ENCODE measurements around the gene CENPO. TPM values are rescaled to one million over a fixed set of nuclear protein-coding genes. Genes with fewer than 3 reads are reported as not detected.

The CENPO gene
- total RNA-seq, 2 experiments from 2014 or later = 3.4 to 3.5 TPM

DNA sequence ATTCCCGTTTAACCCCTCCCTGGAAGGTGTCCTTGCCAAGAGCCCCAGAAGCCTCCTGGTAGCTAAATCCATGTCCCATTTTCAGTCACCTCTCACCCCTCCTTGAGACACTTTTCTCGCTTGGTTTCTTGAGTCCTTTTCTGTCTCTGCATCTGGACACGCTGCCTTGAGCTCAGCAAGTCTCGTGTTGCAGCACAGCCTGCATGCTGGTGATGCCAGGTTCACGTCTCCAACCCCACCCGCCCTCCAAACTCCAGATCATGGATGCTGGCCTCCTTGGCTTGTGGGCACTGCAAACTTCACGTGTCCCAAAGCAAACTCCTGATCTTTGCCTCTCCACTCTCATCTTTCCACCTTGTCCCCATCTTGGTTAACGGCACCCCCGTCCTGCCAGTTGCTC lies 39.3 kb downstream of the CENPO start:
- Mint-ChIP-seq H3K27me3 (no peaks in the 10 kb centered on the region), H3K4me3 (no peak overlapping the region), H3K36me3 (ENCODE audit: low read depth) (peaks cover 21% of the 10 kb centered on the region), H3K9me3 (no peaks in the 10 kb centered on the region), H3K4me1 (ENCODE audit: low read depth) (peaks cover 4% of the 10 kb centered on the region), H3K27ac (no peak overlapping the region)
- Histone ChIP-seq H3K27ac (ENCODE audit: low read depth in 1 of 2, low read length in 2 of 2) (no peak overlapping the region), H3K9me3 (ENCODE audit: control insufficient read depth in 1 of 2, insufficient read depth in 1 of 2, low read length in 2 of 2) (no peaks in the 10 kb centered on the region), H3K4me3 (ENCODE audit: low read length) (no peak overlapping the region), H3K27me3 (ENCODE audit: control insufficient read depth in 1 of 2, insufficient read depth in 2 of 2, low read length in 2 of 2) (no peaks in the 10 kb centered on the region), H3K4me1 (ENCODE audit: insufficient read depth, low read length) (peaks cover 4% of the 10 kb centered on the region), H3K36me3 (ENCODE audit: insufficient read depth, low read length) (peaks cover 23% of the 10 kb centered on the region)
- ChIA-PET CTCF (no interaction called here), POLR2A (no interaction called here)
- ATAC-seq (ENCODE audit: poor library complexity) (no peak), DNase-seq (no peak)
- intact Hi-C loops (cut with DNase I, micrococcal nuclease) = no loop called here
- TF ChIP-seq CTCF (IDR thresholded peaks at IDR 0.05) = no peak

DNA sequence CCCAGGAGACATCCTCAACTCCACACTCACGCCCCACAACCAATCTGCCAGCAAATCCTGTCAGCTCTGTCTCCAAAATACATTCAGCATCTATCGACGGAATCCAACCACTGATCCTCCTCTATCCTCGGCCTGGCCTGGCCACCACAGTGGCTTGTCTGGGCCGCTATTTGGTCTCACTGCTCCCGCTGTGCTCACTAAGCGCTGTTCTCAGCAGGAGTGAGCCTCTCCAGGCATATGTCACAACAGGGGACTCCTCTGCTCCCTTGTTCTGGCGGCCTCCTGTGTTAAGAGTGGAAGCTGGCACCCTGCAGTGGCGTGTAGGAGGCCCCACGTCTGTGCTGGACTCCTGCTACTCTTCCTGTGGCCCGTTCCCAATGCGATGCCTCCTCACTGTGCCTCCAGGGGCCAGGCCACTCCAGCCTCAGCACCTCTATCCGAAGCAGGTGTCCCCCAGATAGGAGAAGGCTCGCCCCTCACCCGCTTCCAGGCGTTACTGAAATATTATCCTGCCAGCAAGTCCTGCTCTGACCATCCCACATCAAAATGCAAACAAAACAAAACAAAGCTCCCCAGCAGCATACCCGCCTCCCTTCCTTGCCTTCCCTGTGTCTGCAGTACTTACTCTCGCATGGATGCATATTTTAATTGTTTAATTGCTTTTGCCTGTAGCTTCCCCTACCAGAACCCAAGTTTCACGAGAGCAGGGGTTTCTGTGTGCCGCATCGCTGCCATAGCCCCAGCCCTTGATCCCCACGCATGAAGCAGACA lies 39.9 kb downstream of the CENPO start:
- DNase-seq = no peak
- H3K27me3 Mint-ChIP-seq = no peaks in the 10 kb centered on the region
- no peak overlapping the region for H3K27ac Mint-ChIP-seq
- TF ChIP-seq CTCF (IDR thresholded peaks at IDR 0.05) = no peak
- H3K27ac ChIP-seq (ENCODE audit: low read depth in 1 of 2, low read length in 2 of 2) = no peak overlapping the region
- no peak overlapping the region for H3K4me3 ChIP-seq (ENCODE audit: low read length)
- intact Hi-C loops (cut with DNase I, micrococcal nuclease) = no loop called here
- H3K9me3 Mint-ChIP-seq = no peaks in the 10 kb centered on the region
- no peaks in the 10 kb centered on the region for H3K4me1 Mint-ChIP-seq (ENCODE audit: low read depth)
- peaks cover 21% of the 10 kb centered on the region for H3K36me3 Mint-ChIP-seq (ENCODE audit: low read depth)
- no peak overlapping the region for H3K4me3 Mint-ChIP-seq
- ATAC-seq (ENCODE audit: poor library complexity) = no peak
- ChIA-PET POLR2A (no interaction called here), CTCF (no interaction called here)
- H3K36me3 ChIP-seq (ENCODE audit: insufficient read depth, low read length) = peaks cover 24% of the 10 kb centered on the region
- no peaks in the 10 kb centered on the region for H3K4me1 ChIP-seq (ENCODE audit: insufficient read depth, low read length)
- no peaks in the 10 kb centered on the region for H3K9me3 ChIP-seq (ENCODE audit: control insufficient read depth in 1 of 2, insufficient read depth in 1 of 2, low read length in 2 of 2)
- no peaks in the 10 kb centered on the region for H3K27me3 ChIP-seq (ENCODE audit: control insufficient read depth in 1 of 2, insufficient read depth in 2 of 2, low read length in 2 of 2)

DNA sequence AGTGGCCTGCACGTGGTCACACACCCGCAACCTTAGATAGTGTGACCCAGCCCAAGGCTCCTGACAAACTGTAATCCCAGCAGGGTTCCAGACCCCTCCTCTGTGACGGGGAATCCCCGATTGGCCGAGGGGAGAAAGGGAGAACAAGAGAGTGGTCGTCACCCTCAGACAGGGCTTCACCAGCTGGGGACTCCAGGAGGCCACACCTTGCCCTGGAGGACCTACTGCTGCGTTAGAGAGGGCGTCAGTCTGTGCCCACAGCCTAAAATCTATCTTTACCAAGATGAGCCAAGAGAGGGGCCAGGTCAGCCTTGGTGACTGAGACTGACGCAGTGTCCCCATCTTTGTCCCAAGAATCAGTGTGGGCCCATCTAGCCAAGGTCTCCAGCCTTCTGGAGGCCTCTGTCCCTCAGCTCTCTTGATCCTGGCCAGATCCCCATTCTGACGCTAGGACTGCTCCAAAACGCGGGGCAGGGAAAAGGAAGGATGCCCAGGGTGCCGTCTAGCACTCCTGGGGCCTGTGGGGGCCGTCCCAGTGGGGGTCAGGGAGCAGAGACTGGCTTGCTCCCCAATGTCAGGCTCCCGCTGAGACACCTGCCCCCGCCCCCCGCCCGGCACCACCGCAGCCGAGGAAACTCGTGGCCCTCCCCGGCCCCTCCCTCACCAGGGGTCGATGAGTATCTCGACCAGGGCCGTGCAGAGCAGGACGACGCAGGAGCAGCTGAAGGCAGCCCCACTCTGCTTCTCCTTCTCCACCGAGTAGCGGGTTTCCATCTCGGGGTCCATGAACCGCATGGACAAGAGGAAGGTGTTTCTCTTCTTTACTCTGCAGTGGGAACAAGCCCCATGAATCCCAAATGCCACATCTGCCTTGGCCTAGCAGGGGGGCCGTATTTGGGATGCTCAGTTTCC lies 40.9 kb downstream of the CENPO start:
- no peak for TF ChIP-seq CTCF (IDR thresholded peaks at IDR 0.05)
- ChIA-PET CTCF (no interaction called here), POLR2A (no interaction called here)
- Mint-ChIP-seq H3K4me1 (ENCODE audit: low read depth) (no peaks in the 10 kb centered on the region), H3K27me3 (no peaks in the 10 kb centered on the region), H3K27ac (no peak overlapping the region), H3K36me3 (ENCODE audit: low read depth) (peaks cover 21% of the 10 kb centered on the region), H3K4me3 (no peak overlapping the region), H3K9me3 (no peaks in the 10 kb centered on the region)
- Histone ChIP-seq H3K27ac (ENCODE audit: low read depth in 1 of 2, low read length in 2 of 2) (no peak overlapping the region), H3K4me3 (ENCODE audit: low read length) (no peak overlapping the region), H3K36me3 (ENCODE audit: insufficient read depth, low read length) (peaks cover 24% of the 10 kb centered on the region), H3K27me3 (ENCODE audit: control insufficient read depth in 1 of 2, insufficient read depth in 2 of 2, low read length in 2 of 2) (no peaks in the 10 kb centered on the region), H3K9me3 (ENCODE audit: control insufficient read depth in 1 of 2, insufficient read depth in 1 of 2, low read length in 2 of 2) (no peaks in the 10 kb centered on the region), H3K4me1 (ENCODE audit: insufficient read depth, low read length) (no peaks in the 10 kb centered on the region)
- intact Hi-C loops (cut with DNase I, micrococcal nuclease) = no loop called here
- no peak for DNase-seq
- ATAC-seq (ENCODE audit: poor library complexity) = no peak

Measured in CD4-positive, alpha-beta T cell (primary cell).